Measurements from ENCODE around the gene PPP1R17. TPM values are rescaled to one million over a fixed set of nuclear protein-coding genes. Genes with fewer than 3 reads are reported as not detected.

The PPP1R17 gene
- total and polyA plus RNA-seq, 2 of the 13 experiments (the other 11 are each of a cell fraction or from before 2014, with no cell fraction given): not detected

GRCh38 chr7:31652063-31652326 lies 35.0 kb upstream of the PPP1R17 start:
- POLR2A ChIA-PET: no interaction called here
- intact Hi-C loops (cut with micrococcal nuclease; ENCODE audit: unreplicated experiment): no loop called here
- BruUV-seq (replicated peaks): no TSS peak

GRCh38 chr7:31663072-31663471 lies 23.9 kb upstream of the PPP1R17 start:
- H3K27me3 ChIP-seq (ENCODE audit: control insufficient read depth in 1 of 2, insufficient read depth in 2 of 2, low read length in 2 of 2): no peaks in the 10 kb centered on the region
- H3K4me2 ChIP-seq (ENCODE audit: low read depth, low read length): no peak overlapping the region
- TF ChIP-seq HNF1B (CRISPR knock-in tag; IDR thresholded peaks at IDR 0.05) (no peak), ZBTB10 (CRISPR knock-in tag; IDR thresholded peaks at IDR 0.05; ENCODE audit: borderline replicate concordance) (no peak), ARHGAP35 (CRISPR knock-in tag; IDR thresholded peaks at IDR 0.05; ENCODE audit: borderline replicate concordance) (no peak), ZSCAN30 (CRISPR knock-in tag; IDR thresholded peaks at IDR 0.05) (no peak)
- no peaks in the 10 kb centered on the region for H3K36me3 ChIP-seq (replicated peaks in 1 of 2; ENCODE audit: control insufficient read depth in 1 of 2, insufficient read depth in 2 of 2, low read length in 2 of 2)
- no peaks in the 10 kb centered on the region for H3K9me3 ChIP-seq (ENCODE audit: low read length)
- WGBS (ENCODE audit: low lambda C conversion rate): 35% methylated on average over 5 of the region's 5 CpGs
- no peak overlapping the region for H3K4me3 ChIP-seq (replicated peaks in 1 of 3; ENCODE audit: insufficient read depth in 1 of 3, low read depth in 2 of 3, low read length in 3 of 3)
- in situ Hi-C loops (cut with HindIII; ENCODE audit: extremely low pct_ligation_motif_present, low pct_unique_long_range_greater_than_20kb) (no loop called here), intact Hi-C loops (cut with micrococcal nuclease; ENCODE audit: unreplicated experiment) (no loop called here)
- H3K4me1 ChIP-seq (ENCODE audit: insufficient read depth, low read length): no peaks in the 10 kb centered on the region
- no peak overlapping the region for H2AFZ ChIP-seq (ENCODE audit: low read length)
- no peaks in the 10 kb centered on the region for H3K79me2 ChIP-seq (ENCODE audit: insufficient read depth, low read length)
- DNase-seq (ENCODE audit: low spot score) (peak; percentile 1), ATAC-seq (peak; percentile 94), FAIRE-seq (no peak)
- no peaks in the 10 kb centered on the region for H4K20me1 ChIP-seq (ENCODE audit: insufficient read depth, low read length)
- no peak overlapping the region for H3K9ac ChIP-seq (ENCODE audit: insufficient read depth, low read depth, low read length)
- H3K27ac ChIP-seq (ENCODE audit: extremely low read length, insufficient read depth, low read length): no peak overlapping the region
- no TSS peak for BruUV-seq (replicated peaks)
- ChIA-PET CTCF (ENCODE audit: low intra/inter-chr PET ratio, low total read pairs) (no interaction called here), POLR2A (no interaction called here)

More at GRCh38 chr7:31652063-31652326, 35.0 kb upstream of the PPP1R17 start:
- no peaks in the 10 kb centered on the region for H3K36me3 ChIP-seq (replicated peaks in 1 of 2; ENCODE audit: control insufficient read depth in 1 of 2, insufficient read depth in 2 of 2, low read length in 2 of 2)
- TF ChIP-seq IKZF4 (CRISPR knock-in tag; IDR thresholded peaks at IDR 0.05; ENCODE audit: borderline replicate concordance, low read depth, not compliant biosample characterization): no peak
- TF ChIP-seq CEBPB (IDR thresholded peaks at IDR 0.05; ENCODE audit: borderline replicate concordance, low read depth, low read length): peak; percentile 73
- no peaks in the 10 kb centered on the region for H3K27me3 ChIP-seq (ENCODE audit: control insufficient read depth in 1 of 2, insufficient read depth in 2 of 2, low read length in 2 of 2)
- H3K4me1 ChIP-seq (ENCODE audit: insufficient read depth, low read length): no peaks in the 10 kb centered on the region
- no peaks in the 10 kb centered on the region for H3K9me3 ChIP-seq (ENCODE audit: low read length)
- no peak overlapping the region for H3K4me3 ChIP-seq (replicated peaks in 1 of 3; ENCODE audit: insufficient read depth in 1 of 3, low read depth in 2 of 3, low read length in 3 of 3)
- H3K9ac ChIP-seq (ENCODE audit: insufficient read depth, low read depth, low read length): no peak overlapping the region
- no peaks in the 10 kb centered on the region for H3K79me2 ChIP-seq (ENCODE audit: insufficient read depth, low read length)
- FAIRE-seq: no peak
- no peak for DNase-seq (ENCODE audit: low spot score)
- in situ Hi-C loops (cut with HindIII; ENCODE audit: extremely low pct_ligation_motif_present, low pct_unique_long_range_greater_than_20kb): no loop called here
- CTCF ChIA-PET (ENCODE audit: low intra/inter-chr PET ratio, low total read pairs): no interaction called here
- no peak overlapping the region for H3K27ac ChIP-seq (ENCODE audit: extremely low read length, insufficient read depth, low read length)
- H3K4me2 ChIP-seq (ENCODE audit: low read depth, low read length): no peak overlapping the region
- ATAC-seq: no peak
- no peak overlapping the region for H2AFZ ChIP-seq (ENCODE audit: low read length)
- H4K20me1 ChIP-seq (ENCODE audit: insufficient read depth, low read length): no peaks in the 10 kb centered on the region
